GM18907 (cell line): Measurements from ENCODE around the gene PTER.

Experiments
- ATAC-seq: cut with Tn5 transposase; IDR thresholded peaks from one replicate; pipeline ENCODE4 v1.9.1; 2021; ENCODE audit warnings: mild to moderate bottlenecking, moderate library complexity; ENCODE audit not compliant: unreplicated experiment

Gene PTER

GRCh38 chr10:16436758-16437539, at the start of gene PTER:
Gene PTER (plus strand): TSS chr10:16437010. CDS start chr10:16484385, 47,375 bp downstream.
- peak; percentile 98 for ATAC-seq

DNA sequence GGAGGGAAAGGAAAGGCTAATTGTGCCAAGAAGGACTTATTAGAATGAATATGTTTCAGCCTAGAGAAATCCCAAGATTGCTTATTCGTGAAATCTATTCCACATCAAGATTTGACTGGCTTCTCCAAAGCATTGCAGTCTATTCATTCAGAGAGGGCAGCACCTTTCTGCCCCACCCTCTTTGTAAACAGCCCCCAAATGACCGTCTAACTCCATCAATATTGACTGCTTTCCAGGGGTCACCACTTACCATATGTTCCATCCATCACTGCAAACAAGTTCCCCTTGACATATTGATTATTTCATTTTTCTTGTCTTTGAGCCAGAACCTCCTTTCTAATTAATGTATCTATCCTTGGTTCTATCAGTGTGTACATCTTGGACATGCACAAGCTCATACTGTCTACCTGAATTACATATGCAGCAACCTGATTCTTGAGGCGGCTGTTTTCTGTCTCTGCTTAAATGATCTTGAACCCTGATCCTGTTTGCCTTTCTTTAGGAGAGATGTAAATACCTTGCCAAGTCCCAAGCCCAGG, 44.2 kb upstream of the PTER start:
- no peak for ATAC-seq

GRCh38 chr10:16393271-16393858, 43.4 kb upstream of the PTER start:
- ATAC-seq: no peak

DNA sequence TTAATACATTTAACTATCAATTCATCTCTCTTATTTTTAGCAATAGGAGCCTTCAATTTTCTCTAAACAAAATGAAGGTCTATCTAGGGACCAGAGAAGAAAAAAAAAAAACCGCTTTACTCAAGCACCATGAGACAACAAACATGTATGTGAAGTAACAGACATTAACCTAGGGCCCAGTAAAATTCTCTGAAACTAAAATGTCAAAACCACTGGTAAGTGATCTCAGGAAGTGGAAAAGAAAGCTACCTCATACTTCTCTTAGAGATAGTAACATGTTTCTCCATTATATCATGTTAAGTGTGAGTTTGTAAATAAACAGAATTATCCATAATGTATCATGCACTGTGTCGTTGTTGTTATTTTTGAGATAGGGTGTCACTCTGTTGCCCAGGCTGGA, 35.4 kb upstream of the PTER start:
- no peak for ATAC-seq

DNA sequence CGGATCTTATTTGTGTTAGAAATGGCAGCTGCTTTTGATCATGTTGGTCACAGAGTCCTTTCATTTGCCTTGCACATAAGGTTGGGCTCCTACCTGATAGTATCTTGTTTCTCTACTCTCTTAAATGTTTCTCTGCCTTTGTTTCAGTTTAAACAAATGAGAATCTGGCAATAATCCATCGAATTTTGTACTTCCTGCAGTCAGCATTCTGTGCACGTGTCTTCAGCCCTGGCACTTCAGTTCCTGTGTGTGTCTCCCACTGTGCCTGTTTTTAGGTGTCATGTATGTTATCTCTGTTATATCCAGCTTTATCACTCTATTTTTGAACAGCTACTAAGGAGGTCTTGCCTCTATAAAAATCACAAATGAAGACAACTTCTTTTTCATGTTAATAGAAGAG, 28.4 kb upstream of the PTER start:
- ATAC-seq: no peak

- no peak for ATAC-seq
Observed at GRCh38 chr10:16417341-16417740, 19.5 kb upstream of the PTER start.

DNA sequence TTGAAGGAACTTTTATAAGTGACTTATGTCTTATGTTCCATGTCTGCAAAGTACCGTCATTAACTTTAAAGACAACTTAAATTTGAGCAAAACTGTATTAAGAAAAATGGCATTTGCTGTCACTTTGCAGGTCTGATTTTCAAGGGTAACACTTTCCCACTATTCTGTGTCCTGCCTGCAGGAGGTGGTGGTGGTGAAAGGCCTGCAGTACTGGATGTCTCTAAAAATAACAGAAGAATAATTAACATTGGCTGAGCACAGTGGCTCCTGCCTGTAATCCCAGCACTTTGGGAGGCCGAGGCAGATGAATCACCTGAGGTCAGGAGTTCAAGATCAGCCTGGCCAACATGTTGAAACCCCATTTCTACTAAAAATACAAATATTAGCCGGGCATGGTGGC, 13.2 kb upstream of the PTER start:
- no peak for ATAC-seq

GRCh38 chr10:16425449-16425848, 11.4 kb upstream of the PTER start:
- no peak for ATAC-seq

DNA sequence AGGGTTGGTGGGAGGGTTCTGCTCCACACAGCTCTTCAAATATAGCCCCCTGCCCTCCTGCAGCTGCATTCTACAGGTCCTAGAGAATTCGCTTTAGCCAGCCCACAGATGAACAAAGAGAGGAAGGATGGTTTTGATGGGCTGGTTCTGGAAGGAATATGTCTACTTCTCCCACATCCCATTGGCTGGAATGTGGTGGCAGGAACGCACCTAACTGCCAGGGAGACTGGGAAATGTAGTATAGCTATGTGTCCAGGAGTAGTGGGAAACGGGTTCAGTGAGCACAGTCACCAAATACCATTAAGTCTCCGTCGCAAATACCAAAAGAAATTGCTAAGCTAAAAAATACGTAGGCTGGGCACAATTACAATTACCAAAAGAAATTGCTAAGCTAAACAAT, 7.3 kb upstream of the PTER start:
- ATAC-seq: no peak

- peak; percentile 23 for ATAC-seq
Observed at GRCh38 chr10:16436367-16436757, 448 bp upstream of the PTER start.

GRCh38 chr10:16437540-16437894, 707 bp downstream of the PTER start:
- ATAC-seq: no peak

GRCh38 chr10:16439295-16439694, 2.5 kb downstream of the PTER start:
- no peak for ATAC-seq

- ATAC-seq: no peak
Observed at GRCh38 chr10:16440396-16441133, 3.8 kb downstream of the PTER start.

DNA sequence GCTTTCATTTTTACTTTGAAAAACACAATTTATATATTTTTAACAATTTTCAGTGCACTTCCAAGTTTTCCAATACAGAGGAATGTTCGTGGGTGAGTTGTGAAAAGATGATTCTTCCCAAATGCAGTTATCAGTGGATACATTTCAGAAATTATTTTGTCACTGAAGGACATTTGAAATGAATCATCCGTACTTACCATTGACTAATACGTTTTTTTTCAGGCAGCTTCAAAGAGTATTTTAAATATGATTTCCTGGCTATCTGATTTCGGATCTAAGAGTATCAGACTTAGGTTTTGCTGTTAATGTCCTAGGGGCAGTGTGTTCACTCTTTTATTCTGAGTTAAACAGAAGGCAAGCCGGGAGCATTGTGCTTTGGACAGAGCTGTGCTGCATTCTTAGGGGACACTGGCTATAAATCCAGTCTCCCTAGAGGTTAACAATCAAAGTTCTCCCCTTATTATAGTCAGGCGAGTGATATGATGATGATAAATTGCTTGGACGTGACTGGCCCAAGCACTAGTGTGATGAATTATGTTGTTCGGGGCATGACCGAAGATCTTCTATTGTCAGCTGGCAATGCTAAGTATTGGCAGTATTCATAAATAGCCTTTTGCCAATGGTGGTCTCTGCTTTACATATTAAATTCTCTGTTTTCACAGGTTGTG, 4.5 kb downstream of the PTER start:
- ATAC-seq: no peak

GRCh38 chr10:16442914-16443313, 6.1 kb downstream of the PTER start:
- ATAC-seq: no peak

DNA sequence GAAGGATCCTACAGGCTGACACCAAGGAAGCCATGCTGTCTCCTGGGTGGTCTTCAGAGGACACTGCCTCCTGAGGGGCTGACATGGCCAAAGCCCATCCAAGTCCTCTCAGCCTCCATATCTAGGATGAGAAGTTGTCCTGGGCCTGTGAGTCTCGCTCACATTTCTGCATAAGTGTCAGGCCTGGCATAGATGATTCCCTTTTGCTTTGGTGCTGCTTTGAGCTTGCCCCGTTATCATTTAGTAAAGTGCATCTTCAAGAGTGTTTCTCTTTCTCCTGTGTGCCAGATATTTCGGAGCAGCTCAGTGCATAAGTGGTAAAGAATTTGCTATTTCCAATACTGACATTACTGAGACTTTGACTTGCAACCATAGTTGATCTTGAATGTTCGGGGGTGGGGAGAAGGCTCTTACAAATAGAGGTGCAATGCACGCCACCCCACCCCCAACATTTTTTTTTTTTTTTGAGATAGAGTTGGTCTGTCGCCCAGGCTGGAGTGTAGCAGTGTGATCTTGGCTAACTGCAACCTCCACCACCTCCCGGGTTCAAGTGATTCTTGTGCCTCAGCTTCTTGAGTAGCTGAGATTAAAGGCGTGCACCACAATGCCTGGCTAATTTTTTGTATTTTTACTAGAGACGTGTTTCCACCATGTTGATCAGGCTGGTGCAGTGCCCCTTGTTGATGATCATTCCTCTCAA, 9.1 kb downstream of the PTER start:
- ATAC-seq: no peak

- no peak for ATAC-seq
Observed at GRCh38 chr10:16449454-16449853, 12.6 kb downstream of the PTER start.

DNA sequence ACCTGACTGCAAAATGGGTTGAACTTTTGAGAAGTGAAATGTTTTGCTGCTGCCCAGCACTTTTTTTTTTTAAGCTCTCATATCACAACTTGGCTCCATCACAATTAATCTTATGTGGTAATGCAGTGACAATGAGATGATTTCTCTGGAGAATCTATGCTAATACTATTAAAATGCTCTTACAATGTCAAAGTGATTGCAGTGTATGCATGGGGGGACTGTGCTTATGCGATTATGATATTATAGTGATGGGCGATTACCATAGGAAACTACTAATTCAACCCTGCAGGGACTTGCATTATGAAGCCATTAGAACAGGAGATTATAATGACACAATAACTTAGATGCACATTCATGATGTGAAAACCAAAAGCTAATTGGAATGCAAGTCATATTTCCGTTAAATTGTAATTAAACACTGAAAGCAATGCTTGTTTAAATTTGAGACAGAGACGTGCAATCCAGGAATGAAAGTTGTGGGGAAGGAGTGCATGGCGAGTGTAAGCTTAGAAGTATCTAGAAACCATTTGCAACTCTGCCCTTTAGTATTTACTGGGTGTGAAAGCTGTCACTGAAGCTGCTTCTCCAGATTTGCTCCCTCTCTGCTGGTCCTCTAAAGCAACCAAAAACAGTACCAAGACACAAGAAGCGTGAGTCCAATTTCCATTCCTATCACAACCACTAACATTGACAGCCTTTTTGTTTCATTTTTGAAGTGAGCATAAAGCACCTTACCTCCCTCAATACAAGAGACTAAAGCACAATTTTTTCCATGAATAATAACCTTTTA, 21.6 kb downstream of the PTER start:
- ATAC-seq: no peak

- ATAC-seq: no peak
Observed at GRCh38 chr10:16459423-16459939, 22.7 kb downstream of the PTER start.

GRCh38 chr10:16466001-16466400, 29.2 kb downstream of the PTER start:
- no peak for ATAC-seq
